Epithelial cell of proximal tubule (primary cell): ENCODE data around the gene NPPA. TPM values are rescaled to one million over a fixed set of nuclear protein-coding genes. Genes with fewer than 3 reads are reported as not detected.

Experiments
- DNase-seq: peaks from one replicate; pipeline ENCODE4 v3.0.0-alpha.2; 2011; ENCODE audit warnings: low read depth
- H3K4me3 ChIP-seq: 2 replicates; pipeline ENCODE4 v1.5.1; 2011; ENCODE audit warnings: low read depth, mild to moderate bottlenecking, low read length
- CTCF ChIP-seq: conservative IDR thresholded peaks from 2 replicates; pipeline ENCODE4 v1.5.1; 2012; ENCODE audit warnings: low read depth, mild to moderate bottlenecking, low read length
- total RNA-seq: library from RNA; depleted of rRNA; stranded (reverse); fragments of >200 nt; gene quantifications from 2 replicates; pipeline ENCODE4 v1.2.3, GENCODE V29; 2015

NPPA gene
- total RNA-seq, 1 donor from 2014 or later: not detected

GRCh38 chr1:11860587-11860986, 13.0 kb upstream of the NPPA start:
- no peak overlapping the region for H3K4me3 ChIP-seq
- DNase-seq: no peak
- no peak for TF ChIP-seq CTCF

GRCh38 chr1:11860083-11860482, 12.5 kb upstream of the NPPA start:
- H3K4me3 ChIP-seq: no peak overlapping the region
- DNase-seq: no peak

DNA sequence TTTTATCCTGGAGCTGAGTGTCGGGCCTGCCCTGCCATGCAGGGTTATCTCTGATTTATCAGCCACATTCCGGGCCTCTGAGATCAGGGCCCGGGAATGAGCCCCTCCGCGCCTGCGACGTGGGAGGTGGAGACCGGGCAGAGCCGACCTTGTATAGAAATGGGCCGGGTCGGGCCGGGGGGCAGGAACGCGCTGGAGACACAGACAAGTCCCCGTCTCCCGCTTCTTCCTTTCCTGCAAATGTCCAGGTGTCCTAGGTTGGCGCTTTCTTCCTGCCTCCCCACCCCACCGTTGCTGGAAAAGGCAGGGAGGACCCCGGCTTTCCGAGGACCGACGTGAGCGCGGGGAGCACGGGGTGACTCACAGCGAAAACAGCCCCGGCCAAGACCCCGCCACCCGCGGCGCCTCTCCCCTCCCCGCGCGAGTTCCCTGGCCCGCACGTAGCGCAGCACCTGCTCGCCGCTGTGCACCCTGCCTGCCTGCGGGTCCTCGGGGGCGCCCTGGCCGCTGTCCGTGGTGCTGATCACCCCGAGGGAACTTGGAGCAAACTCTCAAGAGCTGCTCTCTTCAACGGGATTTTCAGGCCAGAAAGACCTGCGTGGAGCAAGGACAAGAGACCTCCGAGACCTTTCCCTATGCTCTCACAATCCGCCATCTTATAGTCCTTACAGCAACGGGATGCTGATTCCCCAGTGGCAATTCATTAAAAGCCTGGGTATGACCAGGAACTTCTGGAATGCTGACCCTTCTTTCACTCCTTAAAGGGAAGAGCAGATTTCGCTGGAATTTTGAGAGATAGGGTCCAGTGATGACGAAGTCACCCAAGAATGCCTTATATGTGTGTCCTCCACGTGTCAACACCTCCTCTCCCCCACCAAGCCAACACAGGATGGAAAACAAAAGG, 11.6 kb upstream of the NPPA start:
- DNase-seq: no peak
- H3K4me3 ChIP-seq: no peak overlapping the region
- TF ChIP-seq CTCF: peak; percentile 31

More at GRCh38 chr1:11860083-11860482, 12.5 kb upstream of the NPPA start:
- no peak for TF ChIP-seq CTCF

DNA sequence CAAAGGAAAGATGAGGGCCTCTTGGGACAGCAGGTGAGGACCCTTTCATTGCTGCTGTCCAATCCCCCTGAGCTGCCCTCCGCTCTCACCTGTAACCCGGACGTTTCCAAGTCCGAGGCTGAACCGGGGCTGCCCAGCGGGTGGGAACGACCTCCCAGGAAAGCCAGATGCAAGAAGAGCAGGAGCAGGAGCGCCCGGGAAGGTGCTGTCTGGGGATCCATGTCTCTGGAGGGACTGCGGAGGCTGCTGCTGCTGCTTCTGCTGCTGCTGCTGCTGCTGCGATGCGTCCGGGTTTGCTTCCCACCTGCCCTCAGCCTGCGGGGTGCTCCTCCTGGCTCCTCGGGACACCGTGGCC, 11.0 kb upstream of the NPPA start, which contains the start of gene NPPB:
TSS of gene NPPB (minus strand) at position 333 of the 355 bp plus-strand sequence. CDS start at position 221, 112 bp downstream.
- no peak for TF ChIP-seq CTCF
- no peak for DNase-seq

DNA sequence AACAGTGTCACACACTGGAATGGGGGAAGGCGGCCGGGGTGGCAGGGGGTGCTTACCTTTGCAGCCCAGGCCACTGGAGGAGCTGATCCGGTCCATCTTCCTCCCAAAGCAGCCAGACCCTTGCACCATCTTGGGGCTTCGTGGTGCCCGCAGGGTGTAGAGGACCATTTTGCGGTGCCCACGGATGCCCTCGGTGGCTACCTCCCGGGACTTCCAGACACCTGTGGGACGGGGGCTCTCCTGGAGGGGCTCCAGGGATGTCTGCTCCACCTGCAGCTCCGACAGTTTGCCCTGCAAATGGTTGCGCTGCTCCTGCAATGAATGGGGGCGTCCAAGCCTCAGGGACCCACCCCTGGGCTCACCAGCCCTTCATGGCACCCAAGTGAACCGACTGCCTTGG, 10.6 kb upstream of the NPPA start:
- no peak for DNase-seq

More for the DNA sequence above, 11.0 kb upstream of the NPPA start, which contains the start of gene NPPB:
- no peak within 1 kb of the TSS for H3K4me3 ChIP-seq

DNA sequence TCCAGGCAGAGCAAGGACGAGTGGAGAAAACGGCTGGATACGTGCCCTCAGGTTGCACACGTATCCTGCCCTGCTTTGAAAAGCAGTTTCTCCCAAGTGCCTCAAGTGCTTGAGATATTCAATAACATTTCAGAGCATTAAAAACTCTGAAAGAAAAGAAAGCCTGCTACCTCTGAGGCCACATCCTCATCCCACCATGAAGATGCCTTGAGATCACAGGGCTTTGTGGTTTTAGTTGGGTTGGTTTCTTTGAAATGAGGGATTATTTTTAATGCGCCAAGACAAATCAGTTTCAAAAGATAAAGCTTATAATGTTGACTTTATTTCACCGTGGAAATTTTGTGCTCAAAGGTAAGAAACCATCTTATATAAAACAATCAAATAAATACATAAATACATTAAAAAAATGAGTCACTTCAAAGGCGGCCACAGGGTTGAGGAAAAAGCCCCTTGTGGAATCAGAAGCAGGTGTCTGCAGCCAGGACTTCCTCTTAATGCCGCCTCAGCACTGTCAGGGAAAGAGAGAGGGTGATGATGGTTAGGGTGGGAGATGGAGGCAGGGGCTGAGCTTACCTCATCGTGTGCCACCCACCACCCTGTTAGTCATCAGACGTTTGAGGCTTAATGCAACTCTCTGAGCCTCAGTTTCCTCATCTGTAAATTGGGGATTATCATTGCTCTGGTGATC, 9.7 kb upstream of the NPPA start:
- DNase-seq: no peak

More for the DNA sequence above, 10.6 kb upstream of the NPPA start:
- no peak overlapping the region for H3K4me3 ChIP-seq
- no peak for TF ChIP-seq CTCF

More for the DNA sequence above, 9.7 kb upstream of the NPPA start:
- H3K4me3 ChIP-seq: no peak overlapping the region
- TF ChIP-seq CTCF: no peak
